NCI-H69 (cell line): ENCODE data around the gene KCTD7.
"Not testable (repeated sequence)": the region's sequence is repeated elsewhere in the genome, so short reads cannot be mapped to it uniquely, and the experiment has no call there.

Experiments used
- DNase-seq: peaks from one replicate; lab custom pipeline; 2025; lab: John Stamatoyannopoulos, UW

KCTD7 gene

DNA sequence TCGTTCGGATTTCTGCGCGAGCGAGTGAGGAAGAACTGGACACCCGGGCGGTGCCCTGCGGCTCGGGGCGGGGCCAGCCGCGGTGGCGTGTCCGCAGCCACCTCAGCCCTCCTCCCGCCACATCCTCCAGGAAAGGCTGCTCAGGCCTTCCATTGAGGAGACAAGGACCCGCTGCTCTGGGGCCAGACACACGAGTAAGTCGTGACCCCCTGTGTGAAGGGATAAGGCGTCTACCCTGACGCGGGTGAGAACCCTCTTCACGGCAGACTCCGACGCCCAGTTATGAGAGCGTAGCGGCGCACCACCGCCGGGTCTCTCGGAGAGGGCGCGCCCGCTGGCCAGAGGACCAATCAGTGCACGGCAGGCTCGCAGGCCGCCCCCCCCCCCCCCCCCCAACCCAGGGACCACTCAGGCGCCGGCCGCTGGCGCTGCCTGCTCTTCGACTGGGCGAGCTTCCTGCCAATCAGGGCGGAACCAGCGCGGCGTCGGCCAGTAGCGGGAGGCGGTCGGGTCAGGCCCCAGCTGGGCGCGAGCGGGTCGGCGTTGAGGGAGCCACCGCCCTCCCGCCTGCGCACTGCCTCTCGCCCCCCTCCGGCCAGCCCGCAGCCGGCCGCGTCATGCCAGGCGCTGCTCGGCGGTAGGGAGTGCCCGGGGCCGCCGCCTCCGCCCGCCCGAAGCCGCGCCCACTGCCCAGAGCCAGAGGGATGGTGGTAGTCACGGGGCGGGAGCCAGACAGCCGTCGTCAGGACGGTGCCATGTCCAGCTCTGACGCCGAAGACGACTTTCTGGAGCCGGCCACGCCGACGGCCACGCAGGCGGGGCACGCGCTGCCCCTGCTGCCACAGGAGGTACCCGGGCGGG, at the start of gene KCTD7:
KCTD7 (plus strand) TSS at position 521 of the 861 bp plus-strand sequence; CDS start at position 705, 184 bp downstream.
- DNase-seq: peak; percentile 99

DNA sequence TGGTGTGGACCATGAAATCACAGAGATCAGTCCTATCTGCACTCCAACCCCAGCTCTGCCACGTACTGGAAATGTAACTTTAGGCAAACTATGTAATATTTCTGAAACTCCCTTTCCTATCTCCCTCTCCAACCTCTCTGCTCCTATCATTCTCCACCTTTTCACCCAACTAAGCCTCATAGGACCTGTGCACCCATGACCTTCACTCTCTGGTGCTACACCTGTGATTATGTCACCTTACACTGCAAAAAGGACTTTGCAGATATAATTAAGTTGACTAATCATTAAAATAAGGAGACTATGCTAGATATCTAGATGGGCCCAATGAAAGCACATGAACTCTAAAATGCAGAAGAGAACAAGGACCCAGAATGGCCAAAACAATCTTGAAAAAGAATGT, 48.3 kb upstream of the KCTD7 start:
- not testable (repeated sequence) for DNase-seq

DNA sequence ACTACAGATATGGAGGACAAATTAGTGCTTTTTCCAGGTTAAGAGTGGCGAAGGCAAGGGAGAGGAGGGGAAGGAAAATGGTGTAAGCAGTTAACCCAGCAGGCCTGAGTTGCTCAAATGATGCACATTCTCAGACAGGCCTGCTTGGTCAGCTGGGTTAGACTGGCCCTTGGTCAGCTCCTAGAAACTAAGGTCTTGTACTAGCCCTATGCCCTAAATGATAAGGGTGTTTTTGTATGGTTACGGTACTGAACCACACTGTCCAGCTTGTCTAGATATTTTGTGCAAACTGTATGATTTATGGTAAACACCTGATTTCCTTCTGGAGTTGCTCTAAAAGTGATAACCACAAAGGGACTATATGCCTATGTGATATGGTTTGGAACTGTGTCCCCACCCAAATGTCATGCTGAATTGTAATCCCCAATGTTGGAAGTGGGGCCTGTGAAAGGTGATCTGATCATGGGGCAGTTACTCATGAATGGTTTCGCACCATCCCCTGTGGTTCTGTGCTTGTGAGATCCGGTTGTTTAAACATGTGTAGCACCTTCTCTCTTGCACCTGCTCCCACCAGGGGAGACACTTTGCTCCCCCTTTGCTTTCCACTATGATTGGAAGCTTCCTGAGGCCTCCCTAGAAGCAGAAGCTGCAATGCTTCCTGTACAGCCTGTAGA, 45.7 kb upstream of the KCTD7 start:
- DNase-seq: not testable (repeated sequence)

DNA sequence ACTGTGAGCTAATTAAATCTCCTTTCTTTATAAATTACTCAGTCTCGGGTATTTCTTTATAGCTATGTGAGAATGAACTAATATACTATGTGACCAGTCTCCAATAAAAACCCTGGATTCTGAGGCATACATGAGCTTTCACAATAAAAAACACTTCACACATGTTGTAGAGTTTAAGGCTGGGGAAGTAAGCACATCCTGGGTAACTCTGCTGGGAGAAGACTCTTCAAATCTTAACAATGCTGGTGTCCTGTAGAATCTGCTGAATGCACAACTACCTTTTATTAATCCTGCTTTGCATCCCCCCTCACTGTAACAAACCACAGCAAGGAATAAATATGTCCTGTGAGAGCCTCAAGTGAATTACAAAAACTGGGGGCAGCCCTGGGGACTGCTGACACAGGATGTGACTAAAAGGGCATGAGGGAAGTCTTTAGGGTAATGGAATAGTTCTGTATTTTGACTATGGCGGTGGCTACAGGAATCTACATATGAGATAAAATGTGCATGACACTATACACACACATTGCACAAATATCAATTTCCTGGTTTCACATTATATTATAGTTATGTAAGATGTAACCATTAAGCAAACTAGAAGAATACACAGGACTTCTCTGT, 45.1 kb upstream of the KCTD7 start:
- DNase-seq: no peak

DNA sequence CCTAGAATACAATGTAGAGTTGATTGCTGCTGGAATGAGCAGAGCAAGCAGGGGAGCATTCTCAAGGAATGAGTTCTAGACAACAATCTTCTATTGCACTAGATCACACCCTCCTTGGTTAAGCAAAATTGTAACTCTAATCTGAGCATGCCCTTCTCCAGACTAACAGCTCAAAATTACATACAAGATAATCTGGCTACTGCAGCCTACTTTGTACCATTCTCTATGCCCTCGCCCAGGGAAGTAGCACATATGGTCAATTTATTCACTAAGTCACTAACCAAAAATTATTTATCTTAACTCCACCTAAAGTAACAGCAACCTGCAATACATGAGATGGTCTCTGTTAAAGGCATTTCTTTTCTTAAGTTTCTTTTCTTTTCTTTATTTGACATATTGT, 42.5 kb upstream of the KCTD7 start:
- no peak for DNase-seq

DNA sequence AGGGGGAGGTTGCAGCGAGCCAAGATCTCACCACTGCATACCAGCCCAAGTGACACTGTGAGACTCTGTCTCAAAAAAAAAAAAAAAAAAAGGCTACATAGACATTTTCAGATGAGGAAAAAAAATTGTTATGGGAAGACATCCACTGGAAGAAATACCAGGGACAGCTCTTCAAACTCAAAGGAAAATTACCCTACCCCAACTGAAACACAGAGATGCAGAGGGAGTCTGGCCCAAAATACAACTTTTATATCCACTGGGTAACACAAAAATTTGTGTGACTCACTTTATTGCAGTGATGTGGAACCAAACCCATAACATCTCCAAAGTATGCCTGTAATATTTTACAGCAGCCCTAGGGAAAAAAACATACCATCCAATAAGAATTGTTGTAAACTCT, 40.5 kb upstream of the KCTD7 start:
- DNase-seq: not testable (repeated sequence)

DNA sequence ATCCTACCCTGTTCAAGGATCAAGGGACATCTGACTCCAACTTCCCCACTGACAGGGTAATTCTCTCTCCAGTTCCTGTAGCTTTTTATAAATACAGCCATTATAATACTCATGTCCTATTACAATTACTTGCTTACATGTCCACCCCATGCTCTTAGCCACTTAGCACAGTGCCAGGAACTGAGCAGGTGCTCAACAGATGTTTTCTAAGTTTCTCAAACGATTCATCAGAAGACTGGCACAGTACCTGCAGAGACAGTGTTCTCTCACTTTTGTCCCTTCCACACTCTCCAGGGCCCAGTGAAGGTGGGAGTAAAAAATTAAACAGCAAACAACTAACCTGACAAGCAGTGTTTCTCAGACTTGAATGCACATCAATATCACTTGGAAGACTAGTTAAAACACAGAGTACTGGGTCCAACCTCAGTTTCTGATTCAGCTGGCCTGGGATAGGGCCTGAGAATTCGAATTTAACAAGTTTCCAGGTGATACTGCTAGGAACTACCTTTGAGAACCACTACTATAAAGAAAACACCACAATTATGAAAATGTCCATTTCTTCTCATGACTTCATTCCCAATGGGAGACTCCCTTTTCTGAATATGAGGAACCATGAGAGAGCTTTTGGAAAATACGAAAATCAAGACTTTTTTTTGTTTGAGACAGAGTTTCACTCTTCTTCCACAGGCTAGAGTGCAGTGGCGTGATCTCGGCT, 39.7 kb upstream of the KCTD7 start:
- DNase-seq: peak; percentile 47

DNA sequence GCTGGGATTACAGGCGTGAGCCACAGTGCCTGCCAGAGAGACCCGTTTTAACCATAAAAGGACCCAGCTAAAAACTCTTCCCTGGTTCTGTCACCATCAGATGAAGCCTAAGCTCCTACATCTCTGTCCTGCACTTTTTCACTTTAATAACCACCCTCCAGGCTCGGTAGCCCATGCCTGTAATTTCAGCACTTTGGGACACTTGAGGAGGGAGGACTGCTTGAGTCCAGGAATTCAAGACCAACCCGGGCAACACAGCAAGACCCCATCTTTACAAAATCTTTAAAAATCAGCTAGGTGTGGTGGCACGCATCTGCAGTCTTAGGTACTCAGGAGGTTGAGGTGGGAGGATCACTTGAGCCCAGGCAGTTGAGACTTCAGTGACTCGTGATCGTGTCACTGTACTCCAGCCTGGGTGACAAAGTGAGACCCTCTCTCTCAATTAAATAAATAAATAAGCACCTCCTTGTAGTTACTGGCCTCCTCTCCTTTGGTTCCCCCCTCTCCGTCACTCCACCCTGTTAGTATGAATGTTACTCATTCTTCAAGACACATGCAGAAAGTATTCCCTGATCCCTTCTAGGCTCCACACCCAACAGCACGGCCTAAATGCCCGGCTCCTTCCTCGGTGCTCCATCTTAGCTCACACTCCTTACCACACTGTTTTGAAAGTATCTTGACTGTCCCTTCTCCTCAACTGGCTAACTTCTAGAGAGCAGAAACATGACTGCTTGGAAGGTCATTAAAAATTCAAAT, 38.2 kb upstream of the KCTD7 start:
- DNase-seq: not testable (repeated sequence)

DNA sequence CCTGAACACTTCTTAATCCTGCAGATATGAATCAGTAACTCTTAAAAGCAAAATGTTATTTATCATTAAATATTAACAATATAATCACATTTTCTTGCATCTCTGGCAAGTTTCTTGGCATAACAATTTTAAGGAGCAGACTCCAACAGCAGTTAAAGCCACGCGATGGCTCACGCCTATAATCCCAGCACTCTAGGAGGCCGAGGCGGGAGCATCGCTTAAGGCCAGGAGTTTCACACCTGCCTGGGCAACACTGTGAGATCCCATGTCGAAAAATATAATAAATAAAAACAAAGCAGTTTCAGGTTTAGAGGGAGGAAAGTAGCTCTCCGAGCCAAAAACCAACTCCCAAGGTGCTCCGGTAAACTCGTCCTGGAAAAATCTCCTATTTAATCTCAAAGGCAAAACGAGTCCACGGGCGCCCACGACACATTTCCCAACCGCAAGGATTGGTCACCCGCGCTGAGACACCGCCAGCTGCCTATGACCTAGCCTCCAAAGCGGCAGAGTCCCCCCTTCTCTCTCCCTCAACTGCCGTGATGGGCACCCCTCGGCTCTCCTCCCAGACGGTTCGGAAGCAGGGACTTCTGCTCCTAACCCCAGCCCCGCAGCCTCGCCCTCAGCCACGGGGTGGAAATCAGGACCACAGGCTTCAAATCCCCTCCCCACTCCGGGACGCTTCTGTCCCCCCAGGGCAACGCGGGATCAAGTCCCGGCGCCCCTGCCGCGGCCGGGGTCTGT, 37.5 kb upstream of the KCTD7 start:
- peak; percentile 21 for DNase-seq

DNA sequence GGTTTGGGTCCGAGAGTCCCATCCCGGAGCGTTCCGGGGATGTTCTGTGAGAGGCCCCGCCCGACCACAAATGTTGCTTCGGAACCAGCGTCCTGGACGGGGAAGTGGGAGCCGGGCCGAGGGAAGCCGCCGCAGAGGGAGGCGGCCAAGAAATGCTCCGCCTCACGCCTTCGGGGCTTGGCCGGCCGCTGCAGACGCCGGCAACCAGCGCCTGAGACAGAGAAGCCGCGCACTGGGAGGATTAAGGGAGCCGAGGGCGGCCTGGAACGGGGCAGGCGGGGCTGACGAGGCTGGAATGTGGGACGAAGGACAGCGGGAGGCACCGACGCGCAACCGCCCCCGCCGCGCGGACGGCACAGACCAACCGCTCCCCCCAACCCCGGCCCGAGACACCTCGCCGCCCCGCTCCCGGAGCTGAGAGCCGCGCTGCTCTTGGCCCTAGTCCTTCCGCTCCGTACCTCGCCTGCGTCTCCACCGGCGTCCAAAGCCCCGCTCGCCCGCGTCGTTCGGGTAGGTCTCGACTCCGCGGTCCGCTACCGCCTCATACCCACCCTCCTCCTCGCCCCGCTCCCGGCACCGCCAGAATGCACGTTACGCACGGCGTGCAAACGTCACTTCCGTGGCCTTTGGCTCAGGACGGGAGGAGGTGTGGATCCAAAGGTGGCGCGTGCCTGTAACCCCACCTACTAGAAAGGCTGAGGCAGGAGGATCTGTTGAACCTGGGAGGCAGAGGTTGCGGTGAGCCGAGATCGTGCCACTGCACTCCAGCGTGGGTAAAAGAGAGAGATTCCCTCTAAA, 36.7 kb upstream of the KCTD7 start:
- peak; percentile 97 for DNase-seq

DNA sequence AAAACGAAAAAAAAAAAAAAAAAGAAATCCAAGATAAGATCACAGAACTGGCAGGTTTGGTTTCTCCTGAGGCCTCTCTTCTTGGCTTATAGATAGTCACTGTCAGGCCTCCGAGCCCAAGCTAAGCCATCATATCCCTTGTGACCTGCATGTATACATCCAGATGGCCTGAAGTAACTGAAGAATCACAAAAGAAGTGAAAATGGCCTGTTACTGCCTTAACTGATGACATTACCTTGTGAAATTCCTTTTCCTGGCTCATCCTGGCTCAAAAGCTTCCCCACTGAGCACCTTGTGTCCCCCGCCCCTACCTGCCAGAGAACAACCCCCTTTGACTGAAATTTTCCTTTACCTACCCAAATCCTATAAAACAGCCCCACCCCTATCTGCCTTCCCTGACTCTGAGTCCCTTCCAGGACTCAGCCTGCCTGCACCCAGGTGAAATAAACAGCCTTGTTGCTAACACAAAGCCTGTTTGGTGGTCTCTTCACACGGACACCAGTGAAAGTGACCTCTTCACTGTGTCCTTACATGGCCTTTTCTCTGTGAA, 36.0 kb upstream of the KCTD7 start:
- not testable (repeated sequence) for DNase-seq

DNA sequence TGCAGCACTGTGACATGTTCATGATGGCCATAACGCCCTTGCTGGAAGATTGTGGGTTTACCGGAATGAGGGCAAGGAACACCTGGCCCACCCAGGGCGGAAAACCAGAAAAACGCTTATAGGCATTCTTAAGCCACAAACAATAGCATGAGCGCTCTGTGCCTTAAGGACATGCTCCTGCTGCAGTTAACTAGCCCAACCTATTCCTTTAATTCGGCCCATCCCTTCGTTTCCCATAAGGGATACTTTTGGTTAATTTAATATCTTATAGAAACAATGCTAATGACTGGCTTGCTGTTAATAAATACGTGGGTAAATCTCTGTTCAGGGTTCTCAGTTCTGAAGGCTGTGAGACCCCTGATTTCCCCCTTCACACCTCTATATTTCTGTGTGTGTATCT, 34.6 kb upstream of the KCTD7 start:
- not testable (repeated sequence) for DNase-seq

DNA sequence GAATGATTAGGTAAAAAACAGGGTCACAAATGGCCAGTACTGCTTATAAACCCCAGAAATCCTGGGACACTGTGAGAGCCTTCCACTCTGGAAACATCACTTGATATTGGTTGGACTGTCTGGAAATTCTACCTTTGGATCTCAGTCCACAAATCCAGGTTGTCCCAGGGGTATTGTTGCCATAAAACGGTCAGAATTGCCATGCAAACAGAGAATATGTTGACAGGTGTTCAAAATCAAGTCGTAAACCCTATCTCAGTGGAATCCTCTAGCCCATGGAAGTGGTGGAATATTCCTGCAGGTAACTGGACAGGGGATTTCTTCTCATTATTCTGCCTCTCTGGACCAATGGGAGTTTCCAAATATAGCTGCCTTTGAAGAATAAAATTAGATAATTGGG, 31.2 kb upstream of the KCTD7 start:
- DNase-seq: peak; percentile 79

DNA sequence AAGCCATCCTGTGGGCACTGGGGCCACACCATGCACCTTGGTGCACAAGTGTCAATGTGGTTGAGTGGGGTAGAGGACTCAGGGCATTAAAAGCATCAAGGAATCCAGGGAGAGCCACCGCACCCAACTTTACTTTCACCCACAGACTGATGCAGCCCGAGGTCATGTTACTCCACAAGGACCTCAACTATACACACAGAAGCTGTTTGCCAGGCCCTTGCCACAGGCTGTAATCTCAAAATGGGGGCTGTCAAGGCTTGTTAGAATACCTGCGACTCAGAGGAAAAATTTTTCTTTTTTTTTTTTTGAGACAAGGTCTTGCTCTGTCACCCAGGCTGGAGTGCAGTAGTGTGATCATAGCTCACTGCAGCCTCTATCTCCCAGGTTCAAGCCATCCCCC, 26.5 kb upstream of the KCTD7 start:
- no peak for DNase-seq

DNA sequence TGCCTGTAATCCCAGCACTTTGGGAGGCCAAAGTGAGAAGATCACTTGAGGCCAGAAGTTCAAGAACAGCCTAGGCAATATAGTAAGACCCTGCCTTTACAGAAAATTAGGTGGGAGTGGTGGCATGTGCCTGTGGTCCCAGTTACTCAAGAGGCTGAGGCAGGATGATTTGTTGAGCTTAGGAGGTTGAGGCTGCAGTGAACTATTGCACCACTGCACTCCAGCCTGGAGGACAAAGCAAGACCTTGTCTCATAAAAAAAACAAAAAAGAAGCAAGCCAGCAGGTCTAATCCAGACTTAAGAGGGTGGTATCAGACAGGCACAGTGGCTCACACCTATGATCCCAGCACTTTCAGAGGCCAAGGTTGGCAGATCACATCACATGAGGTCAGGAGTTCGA, 24.5 kb upstream of the KCTD7 start:
- no peak for DNase-seq

DNA sequence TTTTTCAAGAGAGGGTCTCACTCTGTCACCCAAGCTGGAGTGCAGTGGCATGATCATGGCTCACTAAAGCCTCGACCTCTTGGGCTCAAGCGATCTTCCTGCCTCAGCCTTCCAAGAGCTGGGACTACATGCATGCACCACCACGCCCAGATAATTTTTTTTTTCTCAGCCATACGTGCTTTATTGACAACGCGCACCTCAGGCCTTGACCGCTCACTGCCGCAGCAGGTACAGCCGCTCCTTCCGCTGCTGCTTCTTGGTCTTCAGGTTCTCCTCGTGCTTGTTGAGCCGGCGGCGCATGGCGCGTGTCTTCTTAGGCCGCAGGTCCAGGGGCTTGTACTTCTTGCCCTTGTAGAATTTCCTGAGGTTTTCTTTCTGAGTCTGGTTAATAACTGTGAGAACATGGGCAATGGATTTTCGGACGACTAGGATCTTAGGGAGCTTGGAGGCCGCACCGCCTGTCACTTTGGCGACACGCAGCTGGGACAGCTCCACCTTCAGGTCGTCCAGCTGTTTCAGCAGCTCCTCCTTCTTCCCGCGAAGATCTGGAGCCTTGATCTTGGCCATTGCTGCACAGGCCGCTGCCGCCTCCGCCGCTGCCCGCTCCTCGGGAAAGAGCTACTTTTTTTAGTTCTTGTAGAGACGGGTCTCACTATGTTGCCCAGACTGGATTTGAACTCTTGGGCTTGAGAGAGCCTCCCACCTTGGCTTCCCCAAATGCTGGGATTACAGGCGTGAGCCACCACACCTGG, 22.0 kb upstream of the KCTD7 start:
- DNase-seq: not testable (repeated sequence)

DNA sequence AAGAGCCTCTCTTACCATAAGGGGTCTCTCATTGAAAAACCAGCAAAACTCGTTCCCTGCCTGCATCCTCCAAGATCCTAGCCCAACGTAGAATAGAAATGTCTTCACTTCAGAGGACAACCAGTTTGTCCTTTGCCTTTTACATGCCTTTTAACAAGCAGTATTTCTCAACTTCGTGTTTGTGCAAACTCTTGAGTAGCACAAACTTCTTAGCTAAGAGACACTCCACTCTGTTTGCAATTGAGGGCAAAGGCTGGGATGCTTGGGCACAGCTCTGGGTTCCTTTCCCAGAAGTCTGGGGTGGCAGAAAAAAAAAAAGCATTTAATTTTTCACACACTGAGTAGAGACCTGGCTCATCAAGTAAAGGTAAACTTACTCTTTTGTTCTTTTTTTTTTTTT, 19.5 kb upstream of the KCTD7 start:
- no peak for DNase-seq

DNA sequence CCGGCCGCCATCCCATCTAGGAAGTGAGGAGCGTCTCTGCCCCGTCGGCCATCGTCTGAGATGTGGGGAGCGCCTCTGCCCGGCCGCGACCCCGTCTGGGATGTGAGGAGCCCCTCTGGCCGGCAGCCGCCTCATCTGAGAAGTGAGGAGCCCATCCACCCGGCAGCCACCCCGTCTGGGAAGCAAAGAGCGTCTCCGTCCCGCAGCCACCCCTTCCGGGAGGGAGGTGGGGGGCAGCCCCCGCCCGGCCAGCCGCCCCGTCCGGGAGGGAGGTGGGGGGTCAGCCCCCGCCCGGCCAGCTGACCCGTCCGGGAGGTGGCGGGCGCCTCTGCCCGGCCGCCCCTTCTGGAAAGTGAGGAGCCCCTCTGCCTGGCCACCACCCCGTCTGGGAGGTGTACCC, 14.1 kb upstream of the KCTD7 start:
- not testable (repeated sequence) for DNase-seq

DNA sequence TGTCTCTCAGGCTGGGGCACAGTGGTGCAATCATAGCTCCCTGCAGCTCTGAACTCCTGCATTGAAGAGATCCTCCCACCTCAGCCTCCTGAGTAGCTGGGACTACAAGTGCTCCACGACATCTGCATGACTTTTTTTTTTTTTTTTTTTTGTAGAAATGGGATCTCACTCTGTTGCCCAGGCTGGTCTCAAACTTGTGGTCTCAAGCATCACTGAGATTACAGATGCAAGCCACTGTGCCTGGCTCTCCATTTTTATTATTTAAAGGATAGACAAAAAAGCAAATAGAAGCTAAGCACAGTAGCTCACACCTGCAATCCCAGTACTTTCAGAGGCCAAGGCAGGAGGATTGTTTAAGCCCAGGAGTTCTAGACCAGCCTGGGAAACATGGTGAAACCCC, 13.0 kb upstream of the KCTD7 start:
- no peak for DNase-seq
